Upper lobe of right lung (tissue), 1 donor: ENCODE data around the gene ABCA1. TPM values are rescaled to one million over a fixed set of nuclear protein-coding genes. Genes with fewer than 3 reads are reported as not detected.
"Not testable (repeated sequence)": the region's sequence is repeated elsewhere in the genome, so short reads cannot be mapped to it uniquely, and the experiment has no call there.

Source experiments
- ATAC-seq: fragments of 200-7000 bp; cut with Tn5 transposase; one replicate; pipeline ENCODE4 v1.9.1; 2020; ENCODE audit warnings: mild to moderate bottlenecking, moderate library complexity
- DNase-seq: peaks from one replicate; pipeline ENCODE4 v3.0.0-alpha.2; 2020
- H3K27ac ChIP-seq: fragments of 200-600 bp; one replicate; pipeline ENCODE4 v1.8.0; 2022
- H3K27me3 ChIP-seq: fragments of 200-600 bp; one replicate; pipeline ENCODE4 v1.8.0; 2022; ENCODE audit warnings: mild to moderate bottlenecking
- H3K36me3 ChIP-seq: fragments of 200-600 bp; one replicate; pipeline ENCODE4 v1.8.0; 2022
- H3K4me1 ChIP-seq: fragments of 200-600 bp; one replicate; pipeline ENCODE4 v1.8.0; 2022
- H3K4me3 ChIP-seq: fragments of 200-600 bp; one replicate; pipeline ENCODE4 v1.8.0; 2022; ENCODE audit warnings: mild to moderate bottlenecking
- H3K9me3 ChIP-seq: fragments of 200-600 bp; one replicate; pipeline ENCODE4 v1.8.0; 2022
- intact Hi-C: fragments of 100-400 bp; cut with DNase I; formaldehyde crosslinking; loops from one replicate; pipeline ENCODE4 v1.11.0; 2022
- total RNA-seq: library from RNA; stranded (reverse); fragmentation: NEBNext Ultra II Directional; extraction: Animal tissue kit (Norgen Biotek cat#: 25700); gene quantifications from one replicate; pipeline ENCODE4 v1.2.1, GENCODE V29; 2021
- TF ChIP-seq, protein P1 (sequence below): fragments of 200-600 bp; IDR thresholded peaks from one replicate; pipeline ENCODE4 v1.8.0; 2022; ENCODE audit warnings: antibody characterized with exemption
- donor health status: DM: no; HTN: yes; CAD: no; lungs with severe emphysema.

The ABCA1 gene
- total RNA-seq, 1 donor from 2014 or later, result 49.0 TPM

DNA sequence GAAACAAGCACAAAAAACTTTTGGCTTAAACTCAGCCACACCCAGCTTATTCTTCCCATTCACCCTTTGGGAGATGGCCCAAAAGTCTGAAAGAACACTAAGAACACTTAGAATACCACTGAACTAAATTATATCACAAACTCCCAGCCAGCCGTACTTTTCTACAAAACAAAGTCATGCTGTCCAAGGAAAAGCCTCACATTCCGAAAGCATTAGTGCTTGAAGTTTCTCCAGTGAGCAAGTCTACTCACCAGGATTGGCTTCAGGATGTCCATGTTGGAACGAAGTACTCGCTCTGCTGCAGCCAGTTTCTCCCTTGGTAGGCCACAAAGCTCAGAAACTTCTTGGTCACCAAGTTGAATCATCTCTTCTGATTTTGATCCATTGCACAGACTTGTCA, 69.7 kb downstream of the ABCA1 start:
- Histone ChIP-seq H3K27me3 (no peaks in the 10 kb centered on the region), H3K4me3 (no peak overlapping the region), H3K27ac (no peak overlapping the region), H3K4me1 (peaks cover 49% of the 10 kb centered on the region), H3K36me3 (peaks cover 34% of the 10 kb centered on the region), H3K9me3 (no peaks in the 10 kb centered on the region)
- no peak for DNase-seq
- no peak for ATAC-seq
- intact Hi-C loops, result no loop called here
- TF ChIP-seq, protein P1, sequence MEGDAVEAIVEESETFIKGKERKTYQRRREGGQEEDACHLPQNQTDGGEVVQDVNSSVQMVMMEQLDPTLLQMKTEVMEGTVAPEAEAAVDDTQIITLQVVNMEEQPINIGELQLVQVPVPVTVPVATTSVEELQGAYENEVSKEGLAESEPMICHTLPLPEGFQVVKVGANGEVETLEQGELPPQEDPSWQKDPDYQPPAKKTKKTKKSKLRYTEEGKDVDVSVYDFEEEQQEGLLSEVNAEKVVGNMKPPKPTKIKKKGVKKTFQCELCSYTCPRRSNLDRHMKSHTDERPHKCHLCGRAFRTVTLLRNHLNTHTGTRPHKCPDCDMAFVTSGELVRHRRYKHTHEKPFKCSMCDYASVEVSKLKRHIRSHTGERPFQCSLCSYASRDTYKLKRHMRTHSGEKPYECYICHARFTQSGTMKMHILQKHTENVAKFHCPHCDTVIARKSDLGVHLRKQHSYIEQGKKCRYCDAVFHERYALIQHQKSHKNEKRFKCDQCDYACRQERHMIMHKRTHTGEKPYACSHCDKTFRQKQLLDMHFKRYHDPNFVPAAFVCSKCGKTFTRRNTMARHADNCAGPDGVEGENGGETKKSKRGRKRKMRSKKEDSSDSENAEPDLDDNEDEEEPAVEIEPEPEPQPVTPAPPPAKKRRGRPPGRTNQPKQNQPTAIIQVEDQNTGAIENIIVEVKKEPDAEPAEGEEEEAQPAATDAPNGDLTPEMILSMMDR, result no peak

DNA sequence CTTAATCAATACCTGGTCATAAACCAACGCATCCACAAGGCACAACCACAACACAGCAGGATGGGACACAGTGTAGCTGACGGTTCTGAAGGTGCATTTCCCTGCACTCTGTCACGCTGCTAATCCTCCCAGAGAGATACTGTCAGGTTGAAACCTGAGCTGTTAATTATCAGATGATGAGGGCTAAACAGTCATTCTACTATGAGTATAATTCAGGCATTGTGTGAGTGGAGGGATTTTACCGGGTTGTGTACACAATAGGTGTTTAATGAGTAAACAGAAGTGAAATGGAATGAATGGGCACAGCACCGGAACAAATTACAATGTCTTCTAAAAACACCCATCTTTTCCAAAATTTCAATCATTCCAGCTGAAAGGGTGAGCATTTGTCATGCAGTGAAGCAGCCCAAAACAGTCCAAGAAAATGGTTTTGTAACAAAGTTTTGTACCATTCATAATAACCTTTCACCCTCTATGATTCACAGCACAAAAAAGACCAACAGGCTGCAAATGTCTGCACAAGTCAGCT, 71.5 kb downstream of the ABCA1 start:
- Histone ChIP-seq H3K4me3 (no peak overlapping the region), H3K9me3 (no peaks in the 10 kb centered on the region), H3K27me3 (no peaks in the 10 kb centered on the region), H3K27ac (no peak overlapping the region), H3K4me1 (peaks cover 49% of the 10 kb centered on the region), H3K36me3 (peaks cover 36% of the 10 kb centered on the region)
- intact Hi-C loops, result no loop called here
- TF ChIP-seq, protein P1, result no peak
- ATAC-seq, result no peak
- DNase-seq, result no peak

- no peak for DNase-seq
- intact Hi-C loops, result no loop called here
- TF ChIP-seq, protein P1, result no peak
These were observed 72.1 kb downstream of the ABCA1 start for GRCh38 chr9:104855807-104856206.

GRCh38 chr9:104855258-104855657, 72.7 kb downstream of the ABCA1 start:
- H3K27ac ChIP-seq, H3K4me3 ChIP-seq, H3K9me3 ChIP-seq, H3K27me3 ChIP-seq, DNase-seq, ATAC-seq, intact Hi-C loops: not testable (repeated sequence)
- Histone ChIP-seq H3K36me3 (peaks cover 35% of the 10 kb centered on the region), H3K4me1 (peaks cover 49% of the 10 kb centered on the region)

More at GRCh38 chr9:104855807-104856206, 72.1 kb downstream of the ABCA1 start:
- Histone ChIP-seq H3K27me3 (no peaks in the 10 kb centered on the region), H3K9me3 (no peaks in the 10 kb centered on the region), H3K36me3 (peaks cover 35% of the 10 kb centered on the region), H3K4me3 (no peak overlapping the region), H3K4me1 (peaks cover 50% of the 10 kb centered on the region), H3K27ac (no peak overlapping the region)
- peak; percentile 11 for ATAC-seq

DNA sequence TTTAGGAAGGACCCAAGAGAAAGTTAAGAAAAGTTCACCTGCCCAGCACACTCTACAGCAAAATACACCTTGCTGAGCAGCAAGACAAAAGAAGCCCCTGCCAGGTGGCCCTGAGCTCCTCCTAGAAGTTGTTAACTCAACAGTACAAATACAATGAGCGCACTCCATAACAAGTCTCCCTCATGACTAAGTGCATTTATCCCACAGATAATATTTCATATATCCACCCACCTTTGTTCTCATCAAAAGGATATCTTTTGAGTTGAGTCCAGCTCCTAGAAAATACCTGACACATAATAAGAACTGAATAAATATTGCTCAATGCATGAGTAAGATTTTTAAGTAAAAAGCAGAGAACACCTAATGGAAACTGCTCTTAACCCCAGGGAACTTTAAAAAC, 73.3 kb downstream of the ABCA1 start:
- TF ChIP-seq, protein P1, result no peak
- ATAC-seq, result peak; percentile 43
- no peak overlapping the region for H3K4me3 ChIP-seq
- H3K4me1 ChIP-seq, result peaks cover 42% of the 10 kb centered on the region
- peak overlapping the region; percentile 15 for H3K27ac ChIP-seq
- peaks cover 35% of the 10 kb centered on the region for H3K36me3 ChIP-seq
- intact Hi-C loops, result no loop called here
- no peak for DNase-seq
- no peaks in the 10 kb centered on the region for H3K9me3 ChIP-seq
- H3K27me3 ChIP-seq, result no peaks in the 10 kb centered on the region

DNA sequence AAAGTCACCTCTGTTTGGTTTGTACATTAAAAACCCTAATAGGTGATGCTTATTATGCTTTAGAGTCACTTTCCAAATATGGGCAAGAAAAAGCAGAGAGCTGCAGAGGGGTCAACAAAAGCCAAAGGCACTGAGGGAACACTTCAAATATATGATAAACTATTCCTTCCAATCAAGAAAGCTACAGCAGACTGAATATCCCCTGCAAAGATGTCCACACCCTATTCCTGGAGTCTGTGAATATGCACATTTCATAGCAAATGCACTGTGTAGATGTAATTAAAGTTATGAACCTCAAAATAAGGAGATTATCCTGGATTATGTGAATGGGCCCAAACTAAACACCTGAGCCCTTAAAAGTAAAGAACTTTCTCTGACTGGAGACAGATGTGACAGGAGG, 74.3 kb downstream of the ABCA1 start:
- intact Hi-C loops, result no loop called here
- no peak overlapping the region for H3K27ac ChIP-seq
- no peak for DNase-seq

More for the DNA sequence above, 74.3 kb downstream of the ABCA1 start:
- H3K36me3 ChIP-seq, result peaks cover 35% of the 10 kb centered on the region
- no peaks in the 10 kb centered on the region for H3K27me3 ChIP-seq
- no peaks in the 10 kb centered on the region for H3K9me3 ChIP-seq
- no peak for ATAC-seq
- H3K4me3 ChIP-seq, result no peak overlapping the region
- H3K4me1 ChIP-seq, result peaks cover 33% of the 10 kb centered on the region
- TF ChIP-seq, protein P1, result no peak
